SU-DHL-6 (cell line): ENCODE results near the gene ITSN1.

Experiments
- CTCF ChIP-seq: fragments of 200-600 bp; sonication (generic); IDR thresholded peaks from one replicate; pipeline ENCODE4 v1.5.1; 2017; ENCODE audit warnings: antibody characterized with exemption, mild to moderate bottlenecking, low read length, moderate library complexity; ENCODE audit not compliant: insufficient read depth, poor library complexity, severe bottlenecking
- EZH2phosphoT487 ChIP-seq: fragments of 200-600 bp; sonication (generic), shearing (Covaris generic); conservative IDR thresholded peaks from 2 replicates; pipeline ENCODE4 v1.6.1; 2018; ENCODE audit warnings: mild to moderate bottlenecking, antibody characterized with exemption, low read length, moderate library complexity, mixed read lengths

DNA sequence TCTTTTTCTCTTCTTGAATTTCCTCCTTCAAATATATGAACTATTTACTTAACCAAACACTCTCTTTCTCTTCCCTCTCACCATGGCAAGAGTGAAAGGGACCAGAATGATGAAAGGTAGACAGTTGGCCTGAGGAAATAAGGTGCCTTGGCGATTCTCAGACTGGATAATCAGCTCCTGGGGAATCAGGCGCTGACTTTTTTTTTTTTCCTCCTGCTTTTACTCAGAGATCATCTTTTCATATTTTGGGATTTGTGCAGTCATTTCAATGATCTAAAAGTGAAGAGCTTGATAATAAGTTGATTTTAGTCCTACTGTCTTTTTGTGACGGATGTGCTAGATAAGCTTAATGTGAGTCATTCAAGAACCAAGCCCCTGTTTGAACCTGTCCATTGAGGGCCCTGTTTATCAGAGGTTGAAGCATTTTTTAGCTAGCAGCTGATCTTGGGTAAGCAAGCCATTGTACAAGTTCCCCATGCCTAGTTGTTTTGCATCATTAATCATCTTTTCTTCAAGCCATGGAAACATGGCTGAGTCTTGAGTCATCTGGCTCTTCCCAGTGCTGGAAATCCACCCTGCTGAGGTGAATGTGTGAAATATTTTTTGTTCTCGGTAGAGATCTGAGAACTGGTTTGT is 40.8 kb downstream of the ITSN1 start:
- TF ChIP-seq CTCF (no peak), EZH2phosphoT487 (no peak)
